HG03432 (cell line): Measurements from ENCODE around the gene S100A9.

Source experiments
- ATAC-seq: cut with Tn5 transposase; IDR thresholded peaks from one replicate; pipeline ENCODE4 v1.9.1; 2021; ENCODE audit warnings: mild to moderate bottlenecking, moderate library complexity; ENCODE audit not compliant: unreplicated experiment

Gene S100A9

GRCh38 chr1:153386500-153386901 is 28.8 kb downstream of the S100A9 start:
- no peak for ATAC-seq

- no peak for ATAC-seq
These were observed 29.3 kb downstream of the S100A9 start for GRCh38 chr1:153387001-153387400.

DNA sequence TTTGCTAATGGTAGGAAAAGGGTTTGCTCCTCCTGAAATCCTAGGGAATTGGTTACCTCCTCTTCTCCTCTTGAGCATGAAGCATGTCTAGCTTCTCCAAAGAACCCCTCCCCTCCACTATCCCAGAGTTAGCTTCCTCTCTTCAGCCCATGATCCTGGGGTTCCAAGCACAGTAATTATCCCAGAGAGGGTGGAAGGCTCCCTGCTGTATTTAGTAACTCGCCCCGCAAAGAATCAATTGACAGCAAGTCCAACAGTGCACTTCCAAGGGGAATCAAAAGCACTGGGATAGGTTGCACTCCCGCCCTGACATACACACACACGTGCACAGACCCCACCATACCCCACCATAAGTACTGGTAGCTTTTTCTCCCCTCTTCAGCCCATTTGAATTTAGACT is 30.1 kb downstream of the S100A9 start:
- ATAC-seq = no peak

GRCh38 chr1:153389401-153389800 is 31.7 kb downstream of the S100A9 start:
- no peak for ATAC-seq

- no peak for ATAC-seq
These were observed 32.6 kb downstream of the S100A9 start for GRCh38 chr1:153389973-153390879.

- no peak for ATAC-seq
These were observed 33.5 kb downstream of the S100A9 start, which contains the start of gene S100A8 for GRCh38 chr1:153390938-153391710. TSS of gene S100A8 (minus strand) at chr1:153391073. CDS start at chr1:153390535, 538 bp downstream.

- ATAC-seq = no peak
These were observed 34.6 kb downstream of the S100A9 start for GRCh38 chr1:153392258-153392657.

DNA sequence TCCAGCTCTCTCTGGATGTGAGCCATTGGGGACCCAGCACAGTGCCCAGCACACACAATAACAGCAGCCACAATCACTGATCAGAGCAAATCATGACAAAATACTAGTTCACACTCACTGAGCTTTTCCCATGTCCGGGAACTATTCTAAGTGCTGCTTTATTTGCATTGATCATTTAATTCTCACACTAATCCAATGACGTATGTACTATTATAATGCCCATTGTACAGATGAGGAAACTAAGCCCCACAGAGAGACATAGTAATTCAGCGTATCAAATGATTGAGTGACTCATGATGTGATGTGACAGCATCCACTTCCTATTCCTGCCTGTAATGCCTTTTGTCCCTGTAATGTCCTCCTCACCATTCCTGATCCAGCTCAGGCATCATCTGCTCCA is 35.2 kb downstream of the S100A9 start:
- ATAC-seq = no peak

GRCh38 chr1:153393926-153394325 is 36.3 kb downstream of the S100A9 start:
- no peak for ATAC-seq

- no peak for ATAC-seq
These were observed 36.7 kb downstream of the S100A9 start for GRCh38 chr1:153394391-153394790.

- no peak for ATAC-seq
These were observed 37.6 kb downstream of the S100A9 start for GRCh38 chr1:153395136-153395685.

GRCh38 chr1:153395776-153396175 is 38.1 kb downstream of the S100A9 start:
- ATAC-seq = no peak

DNA sequence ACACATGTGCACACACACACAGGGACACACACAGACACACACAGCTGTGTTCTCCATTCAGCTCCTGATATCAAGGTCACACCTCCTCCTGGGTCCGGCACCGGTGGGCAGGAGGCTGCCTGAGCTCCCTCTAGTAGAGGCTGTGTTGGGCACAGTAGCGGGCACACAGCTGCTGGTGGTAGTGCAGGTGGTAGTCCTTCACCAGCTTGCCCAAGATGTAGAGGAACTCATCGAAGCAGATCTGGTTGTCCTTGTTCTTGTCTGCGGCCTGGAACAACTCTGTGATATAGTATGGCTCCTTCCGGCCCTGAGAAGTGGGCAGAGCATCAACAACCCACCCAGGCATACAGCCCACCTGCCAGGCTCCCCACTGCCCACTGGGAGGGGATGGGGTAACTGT is 38.8 kb downstream of the S100A9 start:
- ATAC-seq = no peak

DNA sequence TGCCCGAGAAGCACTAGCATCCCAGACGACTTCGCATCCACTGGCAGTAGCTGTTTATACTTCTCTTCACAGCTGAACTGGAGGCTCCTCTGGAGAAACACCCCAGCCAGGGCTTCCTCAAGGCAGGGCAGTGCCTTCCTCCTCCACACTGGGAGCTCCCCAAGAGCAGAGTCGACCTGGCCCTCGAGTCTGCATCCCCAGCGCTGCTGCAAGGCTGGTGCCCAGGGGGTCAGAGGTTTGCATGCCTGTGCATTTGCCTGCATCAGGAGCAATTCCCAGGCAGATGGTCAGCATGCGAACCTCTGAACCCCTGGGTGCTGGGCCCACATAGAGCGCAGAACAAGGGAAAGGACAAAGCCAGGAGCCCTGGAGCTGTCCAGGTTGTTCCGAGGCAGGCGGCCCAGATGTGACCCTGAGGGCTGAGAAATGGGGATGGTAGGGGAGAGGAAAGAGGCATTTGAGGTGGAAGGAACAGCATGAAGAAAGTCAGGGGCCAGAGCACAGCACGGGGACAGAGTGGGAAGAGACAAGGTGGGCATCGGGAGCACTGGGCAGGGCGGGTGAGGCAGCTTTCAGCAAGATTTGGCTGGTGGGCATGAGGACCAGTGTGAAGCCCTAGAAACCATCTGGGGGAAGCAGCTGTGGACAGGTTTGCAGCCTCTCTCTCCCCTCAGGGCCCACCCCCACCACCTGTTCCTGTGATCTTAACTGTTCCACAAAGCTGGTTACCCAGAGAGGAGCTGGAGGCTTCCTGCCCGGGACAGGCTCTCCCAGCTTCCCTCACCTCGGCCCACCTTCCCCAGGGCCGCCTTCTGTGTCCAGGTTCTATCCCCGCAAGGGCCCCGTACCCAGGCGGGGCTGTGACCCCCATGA is 39.6 kb downstream of the S100A9 start:
- ATAC-seq = no peak

- ATAC-seq = no peak
These were observed 40.4 kb downstream of the S100A9 start for GRCh38 chr1:153397924-153398651.

DNA sequence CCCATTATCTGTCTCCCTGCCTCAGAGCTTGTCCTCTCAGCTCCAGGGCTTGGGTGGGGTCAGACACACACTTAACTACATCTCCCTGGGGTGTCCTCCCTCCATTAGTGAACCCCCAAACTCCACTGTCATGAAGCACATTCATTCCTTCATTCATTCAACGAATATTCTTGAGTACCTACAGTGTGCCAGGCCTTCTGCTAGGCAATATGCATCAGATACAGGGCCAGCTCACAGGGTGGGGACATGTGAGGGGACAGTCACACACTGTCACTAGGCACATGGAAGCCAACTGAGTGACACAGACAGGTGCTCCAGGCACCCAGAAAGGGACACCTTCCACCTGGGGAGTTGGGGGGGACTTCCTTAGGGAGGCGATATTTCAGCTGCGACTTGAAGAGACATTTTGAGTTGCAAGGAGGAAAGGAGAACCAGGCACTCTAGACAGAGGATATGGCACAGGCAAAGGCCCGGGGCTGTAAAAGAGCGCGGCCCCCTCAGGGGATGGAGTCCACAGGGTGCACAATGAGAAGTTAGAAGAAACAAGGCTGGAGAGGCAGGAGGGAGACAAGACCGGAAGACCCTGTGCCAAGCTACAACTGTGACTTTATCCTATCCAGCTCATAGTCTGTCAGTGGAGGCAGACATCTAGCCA is 41.9 kb downstream of the S100A9 start:
- no peak for ATAC-seq

DNA sequence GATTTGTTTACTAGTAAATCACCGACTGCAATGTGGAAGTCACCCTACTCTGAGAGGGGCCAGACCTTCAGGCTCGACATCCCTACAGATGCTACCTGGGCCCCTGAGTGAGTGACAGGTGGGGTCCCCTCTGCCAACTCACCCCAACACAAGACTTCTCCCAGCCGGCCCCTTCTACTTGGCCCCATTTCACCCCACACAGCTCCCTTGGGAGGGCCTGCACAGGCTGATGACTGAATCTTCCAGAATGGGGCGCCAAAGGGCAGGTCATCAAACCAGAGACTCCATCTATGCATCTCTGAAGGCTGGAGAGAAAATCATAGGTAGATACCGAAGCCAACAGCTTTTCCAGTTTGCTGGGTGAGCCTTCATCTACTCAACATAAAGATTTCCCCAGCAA is 42.6 kb downstream of the S100A9 start:
- ATAC-seq = no peak

GRCh38 chr1:153401461-153401860 is 43.8 kb downstream of the S100A9 start:
- ATAC-seq = no peak

DNA sequence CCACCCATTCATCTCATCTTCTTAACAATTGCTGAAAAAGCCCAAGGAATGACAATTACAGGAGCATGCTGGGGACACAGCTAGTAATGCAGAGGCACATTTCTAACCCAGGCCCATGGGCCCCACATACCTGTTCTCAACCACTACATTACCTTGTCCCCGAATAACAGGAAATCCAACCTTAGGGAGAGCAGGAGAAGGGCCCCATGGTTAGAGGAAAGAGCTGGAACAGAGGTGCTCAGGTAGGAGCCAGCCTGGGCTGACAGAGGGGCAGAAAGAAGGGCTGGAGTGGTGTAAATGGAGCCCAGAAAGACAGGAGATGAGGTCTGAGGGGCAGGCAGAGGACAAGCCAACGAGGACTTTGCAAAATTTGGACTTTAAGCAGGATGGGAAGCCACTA is 44.6 kb downstream of the S100A9 start:
- ATAC-seq = no peak
